ENCODE results near the gene RPS27. TPM values are rescaled to one million over a fixed set of nuclear protein-coding genes. Genes with fewer than 3 reads are reported as not detected.

RPS27 gene
- total RNA-seq, 1 donor from 2014 or later = 1,061 TPM

- DNase-seq = no peak
- no peaks in the 10 kb centered on the region for H3K27me3 ChIP-seq (ENCODE audit: low read depth)
- intact Hi-C loops (cut with micrococcal nuclease) = no loop called here
- no peaks in the 10 kb centered on the region for H3K9me3 ChIP-seq (replicated peaks)
- H3K4me1 ChIP-seq = peaks cover 44% of the 10 kb centered on the region
- peak overlapping the region; percentile 72 for H3K4me3 ChIP-seq
- no peaks in the 10 kb centered on the region for H3K36me3 ChIP-seq
- peak overlapping the region; percentile 96 for H3K27ac ChIP-seq (replicated peaks)
- no peak for TF ChIP-seq CTCF (IDR thresholded peaks at IDR 0.05; ENCODE audit: borderline replicate concordance)
These were observed 22.6 kb upstream of the RPS27 start for GRCh38 chr1:153968000-153968363.

- intact Hi-C loops (cut with micrococcal nuclease) = no loop called here
- Histone ChIP-seq H3K36me3 (peaks cover 4% of the 10 kb centered on the region), H3K9me3 (replicated peaks) (no peaks in the 10 kb centered on the region), H3K4me1 (peaks cover 41% of the 10 kb centered on the region), H3K27ac (replicated peaks) (peak overlapping the region; percentile 96), H3K27me3 (ENCODE audit: low read depth) (no peaks in the 10 kb centered on the region), H3K4me3 (peak overlapping the region; percentile 72)
- no peak for TF ChIP-seq CTCF (IDR thresholded peaks at IDR 0.05; ENCODE audit: borderline replicate concordance)
- DNase-seq = no peak
These were observed 22.2 kb upstream of the RPS27 start for GRCh38 chr1:153968408-153968807.

- Histone ChIP-seq H3K36me3 (peaks cover 10% of the 10 kb centered on the region), H3K4me1 (peaks cover 38% of the 10 kb centered on the region), H3K27ac (replicated peaks) (no peak overlapping the region), H3K4me3 (no peak overlapping the region), H3K9me3 (replicated peaks) (no peaks in the 10 kb centered on the region), H3K27me3 (ENCODE audit: low read depth) (no peaks in the 10 kb centered on the region)
- DNase-seq = no peak
- TF ChIP-seq CTCF (IDR thresholded peaks at IDR 0.05; ENCODE audit: borderline replicate concordance) = no peak
- intact Hi-C loops (cut with micrococcal nuclease) = no loop called here
These were observed 21.6 kb upstream of the RPS27 start for GRCh38 chr1:153968972-153969371.

GRCh38 chr1:153970346-153970745, 20.2 kb upstream of the RPS27 start:
- no peak for TF ChIP-seq CTCF (IDR thresholded peaks at IDR 0.05; ENCODE audit: borderline replicate concordance)
- H3K27me3 ChIP-seq (ENCODE audit: low read depth) = no peaks in the 10 kb centered on the region
- intact Hi-C loops (cut with micrococcal nuclease) = no loop called here

DNA sequence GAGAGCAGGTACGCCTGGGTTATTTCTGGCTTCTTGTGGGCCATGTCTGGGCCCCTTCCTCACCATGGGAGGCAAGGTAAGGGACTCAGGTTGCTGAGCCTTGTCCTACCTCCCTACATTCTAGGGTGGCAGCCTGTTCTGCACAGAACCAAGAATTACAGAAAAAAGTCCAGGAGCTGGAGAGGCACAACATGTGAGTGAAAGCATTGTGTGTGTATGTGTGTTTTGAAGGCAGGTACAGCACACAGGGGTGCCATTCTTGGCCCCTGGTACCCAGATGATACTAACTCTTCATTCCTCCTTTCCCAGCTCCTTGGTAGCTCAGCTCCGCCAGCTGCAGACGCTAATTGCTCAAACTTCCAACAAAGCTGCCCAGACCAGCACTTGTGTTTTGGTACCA, 17.5 kb upstream of the RPS27 start:
- peaks cover 34% of the 10 kb centered on the region for H3K36me3 ChIP-seq
- H3K4me1 ChIP-seq = peaks cover 36% of the 10 kb centered on the region
- H3K27ac ChIP-seq (replicated peaks) = no peak overlapping the region
- intact Hi-C loops (cut with micrococcal nuclease) = no loop called here
- no peak overlapping the region for H3K4me3 ChIP-seq
- no peak for DNase-seq
- no peaks in the 10 kb centered on the region for H3K27me3 ChIP-seq (ENCODE audit: low read depth)
- TF ChIP-seq CTCF (IDR thresholded peaks at IDR 0.05; ENCODE audit: borderline replicate concordance) = no peak
- H3K9me3 ChIP-seq (replicated peaks) = no peaks in the 10 kb centered on the region

More at GRCh38 chr1:153970346-153970745, 20.2 kb upstream of the RPS27 start:
- DNase-seq = no peak
- Histone ChIP-seq H3K4me3 (no peak overlapping the region), H3K36me3 (peaks cover 24% of the 10 kb centered on the region), H3K9me3 (replicated peaks) (no peaks in the 10 kb centered on the region), H3K27ac (replicated peaks) (no peak overlapping the region), H3K4me1 (peaks cover 29% of the 10 kb centered on the region)

GRCh38 chr1:153973525-153973924, 17.0 kb upstream of the RPS27 start:
- Histone ChIP-seq H3K4me3 (no peak overlapping the region), H3K27me3 (ENCODE audit: low read depth) (no peaks in the 10 kb centered on the region), H3K9me3 (replicated peaks) (no peaks in the 10 kb centered on the region), H3K36me3 (peaks cover 34% of the 10 kb centered on the region), H3K27ac (replicated peaks) (no peak overlapping the region), H3K4me1 (peaks cover 36% of the 10 kb centered on the region)
- no peak for DNase-seq
- intact Hi-C loops (cut with micrococcal nuclease) = no loop called here
- no peak for TF ChIP-seq CTCF (IDR thresholded peaks at IDR 0.05; ENCODE audit: borderline replicate concordance)
